Endodermal cell (in vitro differentiated cells): Measurements from ENCODE around the gene SNX13. TPM values are rescaled to one million over a fixed set of nuclear protein-coding genes. Genes with fewer than 3 reads are reported as not detected.
A peak's percentile ranks its signal among the peaks of the same experiment; 100 is the strongest.

Source experiments
- DNase-seq: peaks from one replicate; pipeline ENCODE4 v3.0.0-alpha.2; 2017
- H3K27ac ChIP-seq: 2 replicates; pipeline ENCODE4 v1.5.1; 2013; ENCODE audit warnings: mild to moderate bottlenecking, low read depth, low read length, moderate library complexity
- H3K27me3 ChIP-seq: 2 replicates; pipeline ENCODE4 v1.6.1; 2013; ENCODE audit warnings: mild to moderate bottlenecking, low read length, moderate library complexity; ENCODE audit not compliant: insufficient read depth, control insufficient read depth, poor library complexity, severe bottlenecking
- H3K36me3 ChIP-seq: 2 replicates; pipeline ENCODE4 v1.7.0; 2013; ENCODE audit warnings: mild to moderate bottlenecking, low read length, moderate library complexity; ENCODE audit not compliant: control insufficient read depth, insufficient read depth
- H3K4me1 ChIP-seq: one replicate; pipeline ENCODE4 v1.7.0; 2013; ENCODE audit warnings: low read length; ENCODE audit not compliant: control insufficient read depth, insufficient read depth
- H3K4me3 ChIP-seq: 2 replicates; pipeline ENCODE4 v1.5.1; 2013; ENCODE audit warnings: mild to moderate bottlenecking, low read length, moderate library complexity
- H3K9ac ChIP-seq: 2 replicates; pipeline ENCODE4 v1.6.1; 2013; ENCODE audit warnings: mild to moderate bottlenecking, low read length, moderate library complexity; ENCODE audit not compliant: poor library complexity, severe bottlenecking; ENCODE audit errors: extremely low read depth
- H3K9me3 ChIP-seq: 2 replicates; pipeline ENCODE4 v1.6.1; 2013; ENCODE audit warnings: mild to moderate bottlenecking, low read length, moderate library complexity; ENCODE audit not compliant: control insufficient read depth
- H3K27ac Mint-ChIP-seq: 2 replicates; pipeline ENCODE4 v1.8.0; 2020; ENCODE audit warnings: mixed read lengths
- H3K27me3 Mint-ChIP-seq: 2 replicates; pipeline ENCODE4 v1.8.0; 2021; ENCODE audit warnings: mild to moderate bottlenecking, mixed read lengths; ENCODE audit not compliant: insufficient read depth
- H3K36me3 Mint-ChIP-seq: 2 replicates; pipeline ENCODE4 v1.8.0; 2020; ENCODE audit warnings: low read depth, mixed read lengths
- H3K4me1 Mint-ChIP-seq: 2 replicates; pipeline ENCODE4 v1.8.0; 2020; ENCODE audit warnings: mixed read lengths
- H3K4me3 Mint-ChIP-seq: 2 replicates; pipeline ENCODE4 v1.8.0; 2020; ENCODE audit warnings: mild to moderate bottlenecking, moderate library complexity, mixed read lengths
- H3K9me3 Mint-ChIP-seq: 2 replicates; pipeline ENCODE4 v1.8.0; 2020; ENCODE audit warnings: mild to moderate bottlenecking, mixed read lengths
- CTCF ChIP-seq: fragments of 200-600 bp; sonication (generic); conservative IDR thresholded peaks from 2 replicates; pipeline ENCODE4 v1.5.0; 2021; ENCODE audit warnings: antibody characterized with exemption, mild to moderate bottlenecking
- WGBS, 2 experiments: methylation state at CpG; one replicate each; pipeline versions ENCODE4 v1.1.5 to v1.1.7; 2013; ENCODE audit warnings: missing lambda C conversion rate in 2 of 2, mixed read lengths in 1 of 2; ENCODE audit not compliant: insufficient coverage in 1 of 2, insufficient read length in 1 of 2; 5-methylcytosine and 5-hydroxymethylcytosine counted together
- total RNA-seq, 2 donors: library from RNA; stranded (reverse); fragmentation: NEBNext Ultra II Directional in 1 of 2; extraction: Animal tissue kit (Norgen Biotek cat#: 25700) in 1 of 2; gene quantifications; 2 replicates in 1 of 2; 3 replicates in 1 of 2; pipeline ENCODE4 v1.2.1, GENCODE V29; 2021

The SNX13 gene
- total RNA-seq, 2 donors from 2014 or later: 32.8 to 38.8 TPM

- WGBS, 2 experiments: 90 to 93% methylated on average over 2 of the region's 2 CpGs
These were observed 27.0 kb downstream of the SNX13 start for GRCh38 chr7:17913250-17913649.

GRCh38 chr7:17912536-17913235 is 27.6 kb downstream of the SNX13 start:
- 73 to 76% methylated on average over 5 of the region's 5 CpGs for WGBS, 2 experiments

More at GRCh38 chr7:17913250-17913649, 27.0 kb downstream of the SNX13 start:
- Mint-ChIP-seq H3K27ac (no peak overlapping the region), H3K4me1 (peaks cover 2% of the 10 kb centered on the region), H3K9me3 (peaks cover 10% of the 10 kb centered on the region), H3K4me3 (no peak overlapping the region), H3K36me3 (peaks cover 9% of the 10 kb centered on the region), H3K27me3 (no peaks in the 10 kb centered on the region)
- no peaks in the 10 kb centered on the region for H3K4me1 ChIP-seq
- DNase-seq: no peak
- no peak overlapping the region for H3K9ac ChIP-seq
- H3K9me3 ChIP-seq: peaks cover 17% of the 10 kb centered on the region
- no peak overlapping the region for H3K27ac ChIP-seq
- no peak overlapping the region for H3K4me3 ChIP-seq
- H3K36me3 ChIP-seq: no peaks in the 10 kb centered on the region
- TF ChIP-seq CTCF: no peak
- H3K27me3 ChIP-seq: no peaks in the 10 kb centered on the region

GRCh38 chr7:17912050-17912449 is 28.2 kb downstream of the SNX13 start:
- no peak overlapping the region for H3K4me3 Mint-ChIP-seq
- peaks cover 9% of the 10 kb centered on the region for H3K4me1 Mint-ChIP-seq
- H3K9ac ChIP-seq: no peak overlapping the region
- no peak for DNase-seq
- no peak overlapping the region for H3K4me3 ChIP-seq
- peaks cover 5% of the 10 kb centered on the region for H3K9me3 Mint-ChIP-seq
- H3K36me3 Mint-ChIP-seq: peaks cover 6% of the 10 kb centered on the region
- no peaks in the 10 kb centered on the region for H3K4me1 ChIP-seq
- H3K27me3 ChIP-seq: no peaks in the 10 kb centered on the region
- H3K9me3 ChIP-seq: peaks cover 10% of the 10 kb centered on the region
- H3K27ac Mint-ChIP-seq: no peak overlapping the region
- no peak overlapping the region for H3K27ac ChIP-seq
- no peaks in the 10 kb centered on the region for H3K36me3 ChIP-seq
- H3K27me3 Mint-ChIP-seq: no peaks in the 10 kb centered on the region
- 0% methylated on average over 1 of the region's 1 CpG for WGBS, 2 experiments
- TF ChIP-seq CTCF: no peak

More at GRCh38 chr7:17912536-17913235, 27.6 kb downstream of the SNX13 start:
- Mint-ChIP-seq H3K27me3 (no peaks in the 10 kb centered on the region), H3K4me1 (peaks cover 8% of the 10 kb centered on the region), H3K27ac (peak overlapping the region; percentile 41), H3K36me3 (peaks cover 9% of the 10 kb centered on the region), H3K9me3 (peaks cover 5% of the 10 kb centered on the region), H3K4me3 (no peak overlapping the region)
- Histone ChIP-seq H3K27me3 (no peaks in the 10 kb centered on the region), H3K4me3 (no peak overlapping the region), H3K9ac (no peak overlapping the region), H3K9me3 (peaks cover 17% of the 10 kb centered on the region), H3K36me3 (no peaks in the 10 kb centered on the region), H3K27ac (no peak overlapping the region), H3K4me1 (no peaks in the 10 kb centered on the region)
- no peak for DNase-seq
- no peak for TF ChIP-seq CTCF
